K562 treated with DMSO at 1 percent for 24 hours (cell line): ENCODE measurements around the gene P4HTM. TPM values are rescaled to one million over a fixed set of nuclear protein-coding genes. Genes with fewer than 3 reads are reported as not detected.

Experiments
- total RNA-seq: library from RNA; unstranded; fragments of 300-600 nt; gene quantifications from 2 replicates; pipeline ENCODE4 v1.2.3, GENCODE V29; 2022; ENCODE audit warnings: low read depth; ENCODE audit not compliant: insufficient read depth

Gene P4HTM, protein sequence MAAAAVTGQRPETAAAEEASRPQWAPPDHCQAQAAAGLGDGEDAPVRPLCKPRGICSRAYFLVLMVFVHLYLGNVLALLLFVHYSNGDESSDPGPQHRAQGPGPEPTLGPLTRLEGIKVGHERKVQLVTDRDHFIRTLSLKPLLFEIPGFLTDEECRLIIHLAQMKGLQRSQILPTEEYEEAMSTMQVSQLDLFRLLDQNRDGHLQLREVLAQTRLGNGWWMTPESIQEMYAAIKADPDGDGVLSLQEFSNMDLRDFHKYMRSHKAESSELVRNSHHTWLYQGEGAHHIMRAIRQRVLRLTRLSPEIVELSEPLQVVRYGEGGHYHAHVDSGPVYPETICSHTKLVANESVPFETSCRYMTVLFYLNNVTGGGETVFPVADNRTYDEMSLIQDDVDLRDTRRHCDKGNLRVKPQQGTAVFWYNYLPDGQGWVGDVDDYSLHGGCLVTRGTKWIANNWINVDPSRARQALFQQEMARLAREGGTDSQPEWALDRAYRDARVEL
- total RNA-seq, result 0.71 and 1.1 TPM in 2 replicates

DNA sequence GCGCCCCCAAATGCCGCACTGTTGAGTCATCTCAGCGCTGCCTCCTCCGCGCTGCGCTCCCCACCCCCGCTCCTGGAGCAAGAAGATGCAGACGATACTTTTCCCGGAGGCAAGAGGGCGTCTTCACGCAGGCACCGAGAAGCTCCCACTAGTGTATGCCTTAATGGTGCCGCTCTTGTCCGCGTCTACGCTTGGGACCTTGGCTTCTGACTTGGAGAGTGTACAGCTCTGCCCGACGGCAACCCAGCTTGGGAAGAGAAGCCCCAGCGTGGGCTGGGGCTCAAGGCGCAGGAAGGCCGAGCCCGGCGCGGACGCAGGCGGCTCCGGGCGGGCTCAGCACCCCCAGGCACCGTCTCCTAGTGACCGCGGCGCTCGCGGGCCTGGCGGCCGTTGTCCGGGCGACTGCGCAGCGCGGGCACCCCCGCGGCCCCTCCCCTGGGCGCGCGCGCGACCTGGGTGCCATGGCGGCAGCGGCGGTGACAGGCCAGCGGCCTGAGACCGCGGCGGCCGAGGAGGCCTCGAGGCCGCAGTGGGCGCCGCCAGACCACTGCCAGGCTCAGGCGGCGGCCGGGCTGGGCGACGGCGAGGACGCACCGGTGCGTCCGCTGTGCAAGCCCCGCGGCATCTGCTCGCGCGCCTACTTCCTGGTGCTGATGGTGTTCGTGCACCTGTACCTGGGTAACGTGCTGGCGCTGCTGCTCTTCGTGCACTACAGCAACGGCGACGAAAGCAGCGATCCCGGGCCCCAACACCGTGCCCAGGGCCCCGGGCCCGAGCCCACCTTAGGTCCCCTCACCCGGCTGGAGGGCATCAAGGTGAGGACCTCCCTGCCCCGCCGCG, at the start of gene P4HTM:
P4HTM (plus strand) TSS at position 446 of the 840 bp plus-strand sequence; CDS start at position 462, 16 bp downstream.

DNA sequence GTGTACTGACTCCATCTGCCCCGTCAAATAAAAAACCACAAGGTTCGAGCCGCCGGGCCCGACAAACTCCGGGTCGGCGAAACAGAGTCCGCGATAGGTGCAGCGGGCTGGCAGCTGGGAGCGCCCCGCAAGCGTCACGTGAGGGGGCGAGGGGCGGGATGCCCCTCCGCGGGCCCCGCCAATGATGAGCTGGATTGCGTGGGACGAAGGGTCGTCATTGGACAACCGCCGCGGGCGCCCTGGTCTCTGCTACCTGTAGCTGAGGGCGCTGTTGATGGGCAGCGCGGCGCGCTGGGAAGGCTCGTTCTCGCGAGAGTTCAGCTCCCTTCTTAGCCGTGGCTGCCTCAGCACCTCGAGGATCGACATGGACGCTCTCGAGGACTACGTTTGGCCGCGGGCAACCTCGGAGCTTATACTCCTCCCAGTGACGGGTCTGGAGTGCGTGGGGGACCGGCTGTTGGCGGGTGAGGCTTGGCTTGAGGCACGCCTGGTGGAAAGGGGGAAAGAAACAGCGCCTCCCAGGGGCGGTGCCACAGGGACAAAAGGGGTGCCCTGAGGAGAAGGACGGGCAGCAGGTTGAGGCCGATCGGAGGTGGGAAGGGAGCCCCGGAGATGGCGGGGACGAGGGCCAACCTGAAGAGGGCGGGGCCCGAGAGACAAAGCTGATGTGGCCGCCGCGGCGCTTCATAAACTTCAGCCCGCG, 17.2 kb downstream of the P4HTM start, which contains the start of gene WDR6:
WDR6 (plus strand) TSS at position 324 of the 703 bp plus-strand sequence; CDS start at position 365, 41 bp downstream.

DNA sequence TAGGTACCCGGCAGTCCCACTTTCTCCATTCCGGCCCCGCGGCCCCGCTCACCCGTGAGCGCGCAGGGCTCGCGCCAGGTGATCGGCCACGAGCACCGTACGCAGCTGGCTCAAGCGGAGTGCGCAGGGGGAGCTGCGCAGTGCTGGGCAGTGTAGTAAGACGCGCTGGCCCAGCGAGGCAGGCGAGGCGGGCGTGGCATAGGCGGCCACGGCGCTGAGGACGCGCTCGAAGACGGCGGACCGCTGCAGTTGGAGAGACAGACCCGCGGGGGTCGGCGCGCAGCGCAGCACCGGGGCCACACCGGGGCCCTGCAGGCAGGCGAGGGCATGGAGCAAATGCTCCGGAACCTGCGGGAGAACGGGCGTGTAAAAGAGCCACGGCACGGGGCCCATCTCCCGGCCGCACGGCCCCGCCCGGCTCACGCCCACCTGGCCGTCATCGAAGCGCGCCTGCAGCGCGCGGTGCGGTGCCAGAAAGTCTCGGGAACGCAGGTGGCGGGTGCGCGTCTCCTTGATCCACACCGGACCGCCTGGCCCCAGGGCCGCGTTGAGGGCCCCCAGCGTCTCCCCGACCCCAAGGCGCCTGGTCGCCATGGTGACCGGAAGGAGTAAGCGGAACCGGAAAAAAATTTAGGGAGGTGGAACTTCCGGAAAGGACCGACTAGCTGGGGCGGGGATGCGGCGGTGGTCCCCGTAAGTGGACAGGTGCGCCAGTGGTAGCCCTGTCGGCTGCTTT, 28.1 kb downstream of the P4HTM start, which contains the start of gene DALRD3:
DALRD3 (minus strand) TSS at position 610 of the 736 bp plus-strand sequence; CDS start at position 594, 16 bp downstream.

DNA sequence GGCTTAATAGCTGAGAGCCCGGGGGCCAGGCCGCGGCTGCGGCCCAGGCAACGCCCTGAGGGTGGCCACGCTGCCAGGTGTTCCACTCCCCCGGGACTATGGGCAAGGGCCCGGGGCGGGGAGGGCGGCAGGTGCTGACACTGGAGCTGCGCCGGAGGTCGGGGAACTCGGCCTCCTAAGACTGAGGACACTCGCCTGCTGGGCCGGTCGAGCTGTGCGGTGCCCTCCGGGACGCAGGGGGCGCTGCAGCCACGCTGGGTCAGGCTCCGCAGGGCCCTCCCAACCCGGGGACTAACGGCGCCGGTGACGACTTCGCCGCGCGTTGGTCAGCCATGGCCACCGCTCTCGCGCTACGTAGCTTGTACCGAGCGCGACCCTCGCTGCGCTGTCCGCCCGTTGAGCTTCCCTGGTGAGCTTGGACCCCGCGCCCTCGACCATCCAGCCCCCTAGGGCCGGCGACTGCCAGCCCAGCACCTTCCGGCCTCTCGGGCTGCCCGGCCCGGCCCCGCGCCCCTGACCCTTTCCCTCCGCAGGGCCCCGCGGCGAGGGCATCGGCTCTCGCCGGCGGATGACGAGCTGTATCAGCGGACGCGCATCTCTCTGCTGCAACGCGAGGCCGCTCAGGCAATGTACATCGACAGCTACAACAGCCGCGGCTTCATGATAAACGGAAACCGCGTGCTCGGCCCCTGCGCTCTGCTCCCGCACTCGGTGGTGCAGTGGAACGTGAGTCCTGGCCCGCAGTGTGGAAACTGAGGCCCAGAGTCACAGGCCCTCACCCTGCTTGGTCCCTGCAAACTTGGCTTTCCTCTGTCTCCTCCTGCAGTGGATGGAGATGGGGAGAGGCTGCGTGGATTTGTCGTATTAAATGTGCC, 32.0 kb downstream of the P4HTM start, which contains the start of gene NDUFAF3:
NDUFAF3 (plus strand) TSS at position 309 of the 875 bp plus-strand sequence; CDS start at position 333, 24 bp downstream.

DNA sequence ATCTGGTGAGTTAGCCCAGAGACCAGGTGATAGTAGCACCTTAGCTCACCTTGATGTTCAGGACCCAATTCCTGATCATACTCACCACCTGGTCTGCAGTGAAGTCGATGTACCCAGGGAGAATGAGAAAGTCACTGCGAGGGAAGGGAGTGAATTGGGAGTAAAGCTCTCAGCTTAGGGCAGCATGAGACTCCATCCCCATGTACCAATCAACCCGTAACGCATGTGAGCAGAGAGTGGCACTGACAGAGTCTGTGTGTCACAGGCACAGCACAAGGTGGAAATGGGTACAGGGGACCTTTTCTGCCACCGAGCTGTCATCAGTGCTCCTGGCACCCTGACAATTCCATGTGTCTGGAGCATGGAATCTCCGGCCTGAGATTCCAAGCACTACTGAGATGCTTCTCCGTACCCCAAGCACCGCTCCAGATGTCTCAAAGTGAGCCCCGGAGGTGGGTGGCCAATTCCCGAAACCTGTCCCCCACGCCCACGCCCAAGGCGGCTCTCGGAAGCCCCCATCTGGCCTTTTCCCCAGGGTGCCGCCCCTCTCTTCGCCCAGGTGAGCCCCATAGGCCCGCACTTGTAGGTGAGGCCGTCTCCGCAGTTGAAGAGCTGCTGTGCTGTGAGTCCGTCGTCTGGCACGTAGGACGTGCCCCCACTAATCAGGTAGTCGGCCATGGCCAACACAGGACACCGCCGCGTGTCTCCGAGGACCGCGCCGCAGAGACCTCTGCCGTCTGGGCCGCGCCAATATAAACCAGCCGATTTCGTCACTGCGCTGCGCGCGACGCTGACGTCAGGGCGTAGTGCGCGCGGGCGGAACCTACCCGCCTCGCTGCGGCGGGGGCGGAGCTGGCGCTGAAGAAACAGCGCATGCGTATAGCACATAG, 38.9 kb downstream of the P4HTM start, which contains the start of gene IMPDH2:
IMPDH2 (minus strand) TSS at position 726 of the 890 bp plus-strand sequence; CDS start at position 678, 48 bp downstream.

Other genes with a start within 250 kb of the P4HTM start
- gene PRKAR2A, start 142.4 kb upstream of the P4HTM start, total RNA-seq, result 106 and 110 TPM in 2 replicates
- gene SLC25A20, start 91.4 kb upstream of the P4HTM start, total RNA-seq, result 15.8 and 16.9 TPM in 2 replicates
- 54.7 and 59.3 TPM in 2 replicates for gene ARIH2, start 71.4 kb upstream of the P4HTM start, total RNA-seq
- 98.0 and 98.5 TPM in 2 replicates for gene WDR6, start 17.1 kb downstream of the P4HTM start, total RNA-seq
- 19.5 TPM in 2 replicates for gene DALRD3, start 28.3 kb downstream of the P4HTM start, total RNA-seq
- 51.3 and 57.7 TPM in 2 replicates for gene NDUFAF3, start 31.9 kb downstream of the P4HTM start, total RNA-seq
- 231 and 234 TPM in 2 replicates for gene IMPDH2, start 39.2 kb downstream of the P4HTM start, total RNA-seq
- gene QRICH1, start 103.8 kb downstream of the P4HTM start, total RNA-seq, result 37.9 and 40.6 TPM in 2 replicates
- gene QARS1, start 114.5 kb downstream of the P4HTM start, total RNA-seq, result 615 and 618 TPM in 2 replicates
- 55.9 and 58.4 TPM in 2 replicates for gene USP19, start 130.6 kb downstream of the P4HTM start, total RNA-seq
- 33.5 and 36.3 TPM in 2 replicates for gene LAMB2, start 142.8 kb downstream of the P4HTM start, total RNA-seq
- gene CCDC71, start 176.1 kb downstream of the P4HTM start, total RNA-seq, result 15.7 and 17.0 TPM in 2 replicates
- gene KLHDC8B, start 181.4 kb downstream of the P4HTM start, total RNA-seq, result 46.2 and 53.9 TPM in 2 replicates